Mesenchymal stem cell (in vitro differentiated cells and primary cell): ENCODE results near the gene GTF3C5.

Experiments used
- DNase-seq: peaks from one replicate; pipeline ENCODE4 v3.0.0-alpha.2; 2013
- H2AFZ ChIP-seq: one replicate; pipeline ENCODE4 v1.6.1; 2013; ENCODE audit warnings: low read depth, mild to moderate bottlenecking, control low read depth, inconsistent platforms, low read length, moderate library complexity
- H2AK5ac ChIP-seq: 2 replicates; pipeline ENCODE4 v1.6.1; 2013; ENCODE audit warnings: low read length, moderate library complexity, mild to moderate bottlenecking, inconsistent platforms; ENCODE audit not compliant: severe bottlenecking
- H2BK120ac ChIP-seq: one replicate; pipeline ENCODE4 v1.6.1; 2013; ENCODE audit warnings: low read depth, mild to moderate bottlenecking, inconsistent platforms, low read length, moderate library complexity
- H2BK12ac ChIP-seq, 2 experiments: one replicate each; pipeline ENCODE4 v1.6.1; 2013; ENCODE audit warnings: inconsistent platforms in 2 of 2, low read length in 2 of 2, mild to moderate bottlenecking in 2 of 2, moderate library complexity in 2 of 2, control low read depth in 1 of 2
- H2BK15ac ChIP-seq: one replicate; pipeline ENCODE4 v1.6.1; 2013; ENCODE audit warnings: mild to moderate bottlenecking, low read depth, inconsistent platforms; ENCODE audit not compliant: poor library complexity, severe bottlenecking
- H2BK5ac ChIP-seq: 2 replicates; pipeline ENCODE4 v1.6.1; 2013; ENCODE audit warnings: low read depth, mild to moderate bottlenecking, low read length, control low read depth, inconsistent platforms; ENCODE audit not compliant: poor library complexity, severe bottlenecking
- H3K14ac ChIP-seq, 2 experiments: one replicate each; pipeline ENCODE4 v1.6.1; 2013; ENCODE audit warnings: inconsistent platforms in 2 of 2, low read length in 2 of 2, control low read depth in 1 of 2, mild to moderate bottlenecking in 1 of 2, moderate library complexity in 1 of 2
- H3K18ac ChIP-seq, 2 experiments: one replicate each; pipeline ENCODE4 v1.6.1; 2013; ENCODE audit warnings: inconsistent platforms in 2 of 2, low read length in 2 of 2, control low read depth in 1 of 2, low read depth in 1 of 2, mild to moderate bottlenecking in 1 of 2
- H3K23ac ChIP-seq, 2 experiments: one replicate each; pipeline ENCODE4 v1.6.1; 2013; ENCODE audit warnings: inconsistent platforms in 2 of 2, low read length in 2 of 2, mild to moderate bottlenecking in 2 of 2, moderate library complexity in 2 of 2, control low read depth in 1 of 2
- H3K27ac ChIP-seq: 2 replicates; pipeline ENCODE4 v1.5.1; 2013; ENCODE audit warnings: mild to moderate bottlenecking, moderate library complexity, low read length, control low read depth, inconsistent platforms; ENCODE audit not compliant: poor library complexity, severe bottlenecking
- H3K27me3 ChIP-seq, 2 experiments: 2 replicates each; pipeline versions ENCODE4 v1.6.1 to v1.7.0; 2013; ENCODE audit warnings: low read length in 2 of 2, mild to moderate bottlenecking in 2 of 2, moderate library complexity in 2 of 2, control low read depth in 1 of 2, inconsistent platforms in 1 of 2; ENCODE audit not compliant: control insufficient read depth in 1 of 2, insufficient read depth in 1 of 2
- H3K36me3 ChIP-seq, 2 experiments: 2 replicates each; pipeline versions ENCODE4 v1.6.1 to v1.7.0; 2013; ENCODE audit warnings: low read length in 2 of 2, control low read depth in 1 of 2, inconsistent platforms in 1 of 2, low read depth in 1 of 2, mild to moderate bottlenecking in 1 of 2; ENCODE audit not compliant: insufficient read depth in 2 of 2, control insufficient read depth in 1 of 2
- H3K4ac ChIP-seq, 2 experiments: one replicate each; pipeline ENCODE4 v1.6.1; 2013; ENCODE audit warnings: inconsistent platforms in 2 of 2, low read length in 2 of 2, mild to moderate bottlenecking in 2 of 2, moderate library complexity in 2 of 2, control low read depth in 1 of 2, low read depth in 1 of 2
- H3K4me1 ChIP-seq: 2 replicates; pipeline ENCODE4 v1.6.1; 2013; ENCODE audit warnings: low read depth, low read length, control low read depth; ENCODE audit not compliant: control insufficient read depth, insufficient read depth
- H3K4me2 ChIP-seq: 2 replicates; pipeline ENCODE4 v1.6.1; 2013; ENCODE audit warnings: low read length, mild to moderate bottlenecking, inconsistent platforms; ENCODE audit not compliant: poor library complexity, severe bottlenecking
- H3K4me3 ChIP-seq, 2 experiments: 2 replicates each; pipeline versions ENCODE4 v1.5.1 to v1.7.0; 2013; ENCODE audit warnings: low read length in 2 of 2, mild to moderate bottlenecking in 2 of 2, control low read depth in 1 of 2, low read depth in 1 of 2; ENCODE audit not compliant: insufficient read depth in 1 of 2
- H3K79me1 ChIP-seq: replicated peaks from 2 replicates; pipeline ENCODE4 v1.6.1; 2013; ENCODE audit warnings: mild to moderate bottlenecking, control low read depth, low read length, inconsistent platforms; ENCODE audit not compliant: poor library complexity, severe bottlenecking
- H3K9ac ChIP-seq: 2 replicates; pipeline ENCODE4 v1.7.0; 2013; ENCODE audit warnings: mild to moderate bottlenecking, low read length, moderate library complexity
- H3K9me3 ChIP-seq: 2 replicates; pipeline ENCODE4 v1.7.0; 2013; ENCODE audit warnings: mild to moderate bottlenecking, low read length; ENCODE audit not compliant: control insufficient read depth
- H4K8ac ChIP-seq: one replicate; pipeline ENCODE4 v1.6.1; 2013; ENCODE audit warnings: inconsistent platforms, mild to moderate bottlenecking, low read length, moderate library complexity
- H4K91ac ChIP-seq: one replicate; pipeline ENCODE4 v1.6.1; 2013; ENCODE audit warnings: mild to moderate bottlenecking, low read length, inconsistent platforms
- WGBS: methylation state at CpG from one replicate; pipeline ENCODE4 v1.1.7; 2013; ENCODE audit warnings: mixed read lengths; 5-methylcytosine and 5-hydroxymethylcytosine counted together

The GTF3C5 gene

DNA sequence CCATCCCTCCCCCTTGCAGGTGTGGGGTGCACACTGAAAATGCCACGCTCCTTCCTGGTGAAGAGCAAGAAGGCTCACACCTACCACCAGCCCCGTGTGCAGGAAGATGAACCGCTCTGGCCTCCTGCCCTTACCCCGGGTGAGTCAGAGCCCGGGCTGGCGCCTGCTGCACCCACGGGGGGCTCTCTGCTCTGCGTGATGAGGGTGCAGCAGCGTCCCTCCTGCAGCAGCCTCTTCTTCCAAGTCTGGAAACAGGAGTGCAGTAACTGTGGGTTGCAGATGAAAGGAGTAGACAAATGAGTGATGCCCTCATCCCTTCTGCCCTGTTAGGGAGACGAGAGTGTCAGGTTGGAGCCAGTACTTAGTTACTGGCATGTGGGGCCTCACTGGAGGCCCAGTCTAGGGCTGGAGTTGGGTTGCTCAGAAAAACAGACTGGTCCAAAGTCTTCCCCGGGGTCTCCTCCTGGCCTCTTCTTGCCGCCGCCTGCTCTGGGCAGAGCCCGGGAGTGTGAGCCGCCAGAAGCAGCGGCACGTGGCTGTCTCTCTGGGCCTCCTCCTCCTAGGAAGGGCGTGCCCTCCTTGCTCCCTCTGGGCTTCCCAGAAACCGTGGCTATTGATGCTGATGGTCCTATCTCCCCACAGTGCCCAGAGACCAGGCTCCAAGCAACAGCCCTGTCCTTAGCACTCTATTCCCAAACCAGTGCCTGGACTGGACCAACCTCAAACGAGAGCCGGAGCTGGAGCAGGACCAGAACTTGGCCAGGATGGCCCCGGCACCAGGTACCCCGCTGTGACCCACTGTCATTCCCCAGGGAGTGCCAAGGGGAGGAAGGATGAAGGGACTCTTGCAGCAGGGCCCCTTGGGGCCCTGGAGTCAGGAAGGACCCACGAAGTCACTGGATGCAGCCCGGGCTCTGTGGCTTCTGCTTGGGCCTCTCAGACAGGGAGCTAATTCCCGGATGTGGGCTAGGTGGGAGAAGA is 43.9 kb upstream of the GTF3C5 start:
- Histone ChIP-seq H3K79me1 (no peaks in the 10 kb centered on the region), H4K91ac (no peak overlapping the region), H3K4me1 (peaks cover 5% of the 10 kb centered on the region), H3K4me3 (no peak overlapping the region), H2BK12ac (no peak overlapping the region), H3K4me2 (no peak overlapping the region), H3K9ac (no peak overlapping the region), H2BK5ac (no peak overlapping the region), H4K8ac (no peak overlapping the region), H3K4ac (no peak overlapping the region), H2AFZ (no peak overlapping the region), H3K14ac (no peak overlapping the region), H2BK15ac (no peak overlapping the region), H3K27me3 (peaks cover 69 to 86% of the 10 kb centered on the region in 2 experiments), H2AK5ac (no peak overlapping the region), H3K23ac (no peak overlapping the region), H2BK120ac (no peak overlapping the region), H3K27ac (no peak overlapping the region), H3K18ac (no peak overlapping the region), H3K9me3 (no peaks in the 10 kb centered on the region), H3K36me3 (no peaks in the 10 kb centered on the region)
- no peak for DNase-seq
- 73% methylated on average over 26 of the region's 26 CpGs for WGBS

DNA sequence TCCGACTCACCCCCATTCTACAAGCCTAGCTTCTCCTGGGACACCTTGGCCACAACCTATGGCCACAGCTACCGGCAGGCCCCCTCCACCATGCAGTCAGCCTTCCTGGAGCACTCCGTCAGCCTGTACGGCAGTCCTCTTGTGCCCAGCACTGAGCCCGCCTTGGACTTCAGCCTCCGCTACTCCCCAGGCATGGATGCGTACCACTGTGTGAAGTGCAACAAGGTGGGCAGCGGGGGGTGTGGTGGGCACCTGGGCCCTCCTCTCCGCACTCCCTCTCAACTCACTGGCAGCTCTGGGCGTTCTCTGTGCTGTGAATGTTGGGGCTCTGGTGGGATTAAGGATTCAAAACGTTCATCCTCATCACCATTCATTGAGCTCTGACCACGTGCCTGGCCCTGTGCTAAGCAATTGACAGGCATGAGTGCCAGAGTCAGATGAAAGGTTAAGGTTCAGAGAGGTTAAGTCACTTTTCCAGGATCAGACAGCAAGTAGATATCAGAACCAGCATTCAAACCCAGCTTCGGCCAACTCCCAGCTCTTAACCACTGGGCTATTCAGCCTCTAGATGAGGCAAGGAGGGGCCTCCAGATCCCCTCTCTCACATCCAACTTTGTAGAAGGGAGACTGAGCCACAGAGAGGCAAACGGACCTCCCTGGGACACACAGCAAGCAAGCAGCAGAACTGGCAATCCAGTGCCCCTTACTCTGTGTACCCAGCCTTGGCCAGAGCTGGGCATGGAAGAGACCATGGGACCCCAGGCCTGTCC is 42.4 kb upstream of the GTF3C5 start:
- no peak overlapping the region for H3K23ac ChIP-seq
- no peaks in the 10 kb centered on the region for H3K36me3 ChIP-seq
- no peak overlapping the region for H3K14ac ChIP-seq
- 71% methylated on average over 12 of the region's 14 CpGs for WGBS
- H2BK15ac ChIP-seq, result no peak overlapping the region
- no peak overlapping the region for H3K4me2 ChIP-seq
- no peak overlapping the region for H2AK5ac ChIP-seq
- H3K27ac ChIP-seq, result no peak overlapping the region
- peaks cover 74 to 91% of the 10 kb centered on the region in 2 experiments for H3K27me3 ChIP-seq
- no peak overlapping the region for H4K91ac ChIP-seq
- no peak overlapping the region for H2BK5ac ChIP-seq
- H3K4me1 ChIP-seq, result peaks cover 5% of the 10 kb centered on the region
- no peak overlapping the region for H2BK120ac ChIP-seq
- DNase-seq, result no peak
- H3K4me3 ChIP-seq, result no peak overlapping the region
- no peak overlapping the region for H4K8ac ChIP-seq
- no peak overlapping the region for H2BK12ac ChIP-seq
- no peak overlapping the region for H3K9ac ChIP-seq
- no peak overlapping the region for H2AFZ ChIP-seq
- H3K18ac ChIP-seq, result no peak overlapping the region
- no peaks in the 10 kb centered on the region for H3K79me1 ChIP-seq
- H3K4ac ChIP-seq, result no peak overlapping the region
- H3K9me3 ChIP-seq, result no peaks in the 10 kb centered on the region

DNA sequence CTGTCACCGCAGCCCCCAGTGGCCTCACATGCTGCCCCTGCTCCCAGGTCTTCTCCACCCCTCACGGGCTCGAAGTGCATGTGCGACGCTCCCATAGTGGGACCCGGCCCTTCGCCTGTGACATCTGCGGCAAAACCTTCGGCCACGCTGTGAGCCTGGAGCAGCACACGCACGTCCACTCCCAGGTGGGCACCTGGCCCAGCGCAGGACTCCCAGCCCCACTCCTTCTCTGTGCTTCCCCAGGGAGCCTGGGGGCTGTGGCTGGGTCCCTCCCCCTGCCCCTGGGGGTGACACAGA is 41.8 kb upstream of the GTF3C5 start:
- H3K23ac ChIP-seq, result no peak overlapping the region
- no peak overlapping the region for H3K14ac ChIP-seq
- no peak overlapping the region for H2BK5ac ChIP-seq
- WGBS, result 90% methylated on average over 13 of the region's 13 CpGs
- H3K79me1 ChIP-seq, result no peaks in the 10 kb centered on the region
- H2AFZ ChIP-seq, result no peak overlapping the region
- no peak overlapping the region for H3K4me3 ChIP-seq
- no peak overlapping the region for H2BK12ac ChIP-seq
- no peak overlapping the region for H3K4me2 ChIP-seq
- H3K4me1 ChIP-seq, result peaks cover 5% of the 10 kb centered on the region
- no peak overlapping the region for H3K9ac ChIP-seq
- H3K27ac ChIP-seq, result no peak overlapping the region
- H2AK5ac ChIP-seq, result no peak overlapping the region
- no peak for DNase-seq
- H2BK15ac ChIP-seq, result no peak overlapping the region
- H3K27me3 ChIP-seq, result peaks cover 74 to 91% of the 10 kb centered on the region in 2 experiments
- H4K8ac ChIP-seq, result no peak overlapping the region
- no peaks in the 10 kb centered on the region for H3K9me3 ChIP-seq
- no peaks in the 10 kb centered on the region for H3K36me3 ChIP-seq
- H3K4ac ChIP-seq, result no peak overlapping the region
- no peak overlapping the region for H4K91ac ChIP-seq
- H3K18ac ChIP-seq, result no peak overlapping the region
- H2BK120ac ChIP-seq, result no peak overlapping the region

DNA sequence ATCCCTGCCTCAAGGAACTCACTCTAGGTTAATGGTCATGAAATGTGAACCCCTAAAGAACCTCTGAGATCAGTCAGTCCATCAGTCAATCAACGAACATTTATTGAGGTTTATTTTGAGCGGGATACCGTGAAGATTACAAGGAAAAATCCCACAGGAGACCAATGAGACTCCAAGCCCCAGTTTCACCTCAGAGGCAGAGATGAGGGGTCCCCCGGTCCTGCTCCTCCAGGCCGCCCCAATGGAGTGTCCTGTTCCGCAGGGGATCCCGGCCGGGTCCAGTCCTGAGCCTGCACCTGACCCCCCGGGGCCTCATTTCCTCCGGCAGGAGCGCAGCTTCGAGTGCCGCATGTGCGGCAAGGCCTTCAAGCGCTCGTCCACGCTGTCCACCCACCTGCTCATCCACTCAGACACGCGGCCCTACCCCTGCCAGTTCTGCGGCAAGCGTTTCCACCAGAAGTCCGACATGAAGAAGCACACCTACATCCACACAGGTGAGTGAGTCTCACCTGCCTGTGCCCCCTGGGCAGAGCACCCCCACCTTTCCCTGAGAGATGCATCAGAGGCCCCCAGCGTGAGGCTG is 41.3 kb upstream of the GTF3C5 start:
- H3K23ac ChIP-seq, result no peak overlapping the region
- no peak overlapping the region for H4K91ac ChIP-seq
- H3K4me2 ChIP-seq, result no peak overlapping the region
- H3K27ac ChIP-seq, result no peak overlapping the region
- DNase-seq, result no peak
- H3K79me1 ChIP-seq, result no peaks in the 10 kb centered on the region
- no peak overlapping the region for H3K9ac ChIP-seq
- H3K4me3 ChIP-seq, result no peak overlapping the region
- WGBS, result 87% methylated on average over 23 of the region's 23 CpGs
- no peak overlapping the region for H2BK15ac ChIP-seq
- H3K4me1 ChIP-seq, result peaks cover 5% of the 10 kb centered on the region
- H2AK5ac ChIP-seq, result no peak overlapping the region
- no peak overlapping the region for H2BK120ac ChIP-seq
- no peak overlapping the region for H2AFZ ChIP-seq
- H3K4ac ChIP-seq, result no peak overlapping the region
- no peaks in the 10 kb centered on the region for H3K36me3 ChIP-seq
- no peak overlapping the region for H2BK12ac ChIP-seq
- H3K9me3 ChIP-seq, result no peaks in the 10 kb centered on the region
- H3K27me3 ChIP-seq, result peaks cover 74 to 90% of the 10 kb centered on the region in 2 experiments
- no peak overlapping the region for H2BK5ac ChIP-seq
- H3K14ac ChIP-seq, result no peak overlapping the region
- H3K18ac ChIP-seq, result no peak overlapping the region
- H4K8ac ChIP-seq, result no peak overlapping the region
